ENCODE data around the gene BRD3OS. TPM values are rescaled to one million over a fixed set of nuclear protein-coding genes. Genes with fewer than 3 reads are reported as not detected.
A peak's percentile ranks its signal among the peaks of the same experiment; 100 is the strongest.

Gene BRD3OS
- total and polyA plus RNA-seq, 2 donors (not counting 3 experiments of a cell fraction or from before 2014, with no cell fraction given), result 11.9 to 15.4 TPM

DNA sequence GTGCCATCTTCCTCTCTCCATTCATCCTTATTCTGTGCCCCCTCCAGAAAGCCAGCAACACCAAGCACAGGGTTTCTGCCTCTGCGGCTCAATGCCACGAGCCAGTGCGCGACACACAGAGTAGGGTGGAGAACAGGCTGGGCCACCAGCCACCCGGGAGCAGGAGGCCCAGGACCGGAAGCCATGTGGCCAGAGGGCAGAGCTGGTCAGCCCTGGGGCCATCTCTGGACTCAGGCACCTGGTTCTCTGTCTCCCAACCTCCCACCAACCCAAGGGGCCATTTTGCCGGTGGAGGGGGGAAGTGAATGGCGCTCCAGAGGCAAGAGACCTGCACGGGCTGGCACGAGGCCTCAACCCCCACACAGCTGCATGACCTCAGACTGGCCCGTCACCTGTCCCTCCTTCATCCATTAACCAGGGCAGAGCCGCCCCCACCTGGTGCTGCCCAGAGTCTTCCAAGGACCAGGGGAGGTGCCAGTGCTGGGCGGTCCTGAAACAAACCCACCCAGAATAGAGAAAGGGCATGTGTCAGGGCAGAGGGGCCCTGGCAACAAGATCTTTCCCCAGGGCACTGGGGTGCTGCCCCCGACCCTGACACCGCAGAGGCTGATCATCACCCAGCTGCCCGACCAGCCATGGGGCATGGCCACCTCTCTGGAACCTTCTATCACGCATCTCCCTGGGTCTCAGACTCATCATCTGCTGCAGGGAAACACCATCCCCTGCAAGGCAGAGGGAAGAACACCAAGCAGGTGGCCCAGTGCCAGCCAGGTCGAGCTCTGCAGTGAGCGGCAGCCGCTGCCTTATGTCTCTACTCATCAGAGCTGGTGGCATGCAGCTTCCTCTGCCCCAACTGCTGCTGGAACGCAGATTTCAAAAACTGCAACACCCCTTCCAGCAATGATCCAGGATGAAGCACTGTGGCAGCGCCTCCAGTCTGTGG lies 45.1 kb upstream of the BRD3OS start:
- no peaks in the 10 kb centered on the region for H3K36me3 ChIP-seq (ENCODE audit: control insufficient read depth in 2 of 2, extremely low read depth in 1 of 2, insufficient read depth in 2 of 2, low read length in 2 of 2)
- no peaks in the 10 kb centered on the region for H3K27me3 ChIP-seq (ENCODE audit: control insufficient read depth in 2 of 2, insufficient read depth in 2 of 2, low read length in 2 of 2)
- DNase-seq (ENCODE audit: low read depth, low spot score) (no peak), FAIRE-seq (no peak)
- dilution Hi-C loops (cut with MboI; ENCODE audit: extremely low pct_ligation_motif_present, low sequenced_read_pairs), result no loop called here
- no peak overlapping the region for H3K27ac ChIP-seq (ENCODE audit: insufficient read depth, low read depth, low read length)
- ChIA-PET POLR2A (interaction anchor here (0.7 kb wide), 1 partner anchor 24 kb away, joined by 3 read pairs; no protein-coding TSS in a partner anchor), CTCF (interaction anchor here (0.8 to 1.5 kb wide), 2 partner anchors 25 to 36 kb away, joined by 3 to 4 read pairs; no protein-coding TSS in a partner anchor)
- H2AFZ ChIP-seq (ENCODE audit: low read depth, low read length), result no peak overlapping the region
- H3K9ac ChIP-seq (replicated peaks; ENCODE audit: extremely low read depth, insufficient read depth, low read length), result no peak overlapping the region
- no peaks in the 10 kb centered on the region for H3K9me3 ChIP-seq (replicated peaks; ENCODE audit: control insufficient read depth, insufficient read depth, low read length)
- peaks cover 14% of the 10 kb centered on the region for H3K4me1 ChIP-seq (ENCODE audit: control insufficient read depth, extremely low read depth, insufficient read depth, low read length)
- TF ChIP-seq CTCF (IDR thresholded peaks at IDR 0.05; ENCODE audit: extremely low read depth in 1 of 2, insufficient read depth in 1 of 2, low read depth in 1 of 2, low read length in 2 of 2) (no peak), JUN (IDR thresholded peaks at IDR 0.05; ENCODE audit: borderline replicate concordance, insufficient read depth, insufficient read length, low read depth) (no peak), MYC (IDR thresholded peaks at IDR 0.05; ENCODE audit: low read depth, low read length) (no peak), EZH2 (IDR thresholded peaks at IDR 0.05; ENCODE audit: borderline replicate concordance, low read depth, low read length, severe bottlenecking) (no peak), FOS (IDR thresholded peaks at IDR 0.05; ENCODE audit: borderline replicate concordance, insufficient read depth, low read length) (no peak), POLR2A (IDR thresholded peaks at IDR 0.05; ENCODE audit: low read depth, low read length) (no peak), POLR2AphosphoS5 (IDR thresholded peaks at IDR 0.05; ENCODE audit: insufficient read depth, low read depth, low read length) (no peak), GATA2 (IDR thresholded peaks at IDR 0.05; ENCODE audit: insufficient read depth, insufficient read length, low read depth, low read length) (no peak)
- TF ChIP-seq, protein P1, sequence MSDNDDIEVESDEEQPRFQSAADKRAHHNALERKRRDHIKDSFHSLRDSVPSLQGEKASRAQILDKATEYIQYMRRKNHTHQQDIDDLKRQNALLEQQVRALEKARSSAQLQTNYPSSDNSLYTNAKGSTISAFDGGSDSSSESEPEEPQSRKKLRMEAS (IDR thresholded peaks at IDR 0.05; ENCODE audit: insufficient read depth, insufficient read length), result no peak
- H3K79me2 ChIP-seq (ENCODE audit: control insufficient read depth, insufficient read depth, low read length), result peaks cover 92% of the 10 kb centered on the region
- no peaks in the 10 kb centered on the region for H3K9me1 ChIP-seq (replicated peaks; ENCODE audit: control insufficient read depth, extremely low read depth, insufficient read depth, low read length)
- no peak overlapping the region for H3K4me3 ChIP-seq (replicated peaks in 1 of 3; ENCODE audit: insufficient read depth in 1 of 3, low read depth in 1 of 3, low read length in 3 of 3)
- intact Hi-C loops (cut with micrococcal nuclease), result no loop called here
- H3K4me2 ChIP-seq (ENCODE audit: insufficient read depth, low read length), result peak overlapping the region; percentile 49
- no peaks in the 10 kb centered on the region for H4K20me1 ChIP-seq (replicated peaks; ENCODE audit: control insufficient read depth, extremely low read depth, insufficient read depth, low read length)
- BruUV-seq (replicated peaks), result no TSS peak
